PC-3 (cell line): ENCODE results near the gene LMBR1. TPM values are rescaled to one million over a fixed set of nuclear protein-coding genes. Genes with fewer than 3 reads are reported as not detected.
"Not testable (repeated sequence)": the region's sequence is repeated elsewhere in the genome, so short reads cannot be mapped to it uniquely, and the experiment has no call there.

Experiments used
- ATAC-seq: fragments of 200-7000 bp; cut with Tn5 transposase; 2 replicates; pipeline ENCODE4 v1.9.1; 2020; ENCODE audit warnings: mild to moderate bottlenecking, moderate library complexity
- BruUV-seq: library from RNA; stranded (reverse); fragments of 400-500 nt; replicated peaks from 2 replicates; lab custom pipeline; 2021; lab: Mats Ljungman, UMichigan
- CTCF ChIA-PET: fragments of 300-600 bp; sonication (Branson Sonifier 250); formaldehyde crosslinking; loops from one replicate; lab custom pipeline; 2022; ENCODE audit warnings: antibody characterized with exemption; lab: Charles Lee
- POLR2A ChIA-PET: fragments of 300-600 bp; sonication (Branson Sonifier 250); formaldehyde crosslinking; loops from one replicate; lab custom pipeline; 2022; ENCODE audit warnings: antibody characterized with exemption; ENCODE audit not compliant: unreplicated experiment; lab: Charles Lee
- DNase-seq: peaks from one replicate; pipeline ENCODE4 v3.0.0-alpha.2; 2015
- H2AFZ ChIP-seq: fragments of 300-600 bp; sonication (generic); 2 replicates; pipeline ENCODE4 v1.6.0; 2016; ENCODE audit warnings: antibody characterized with exemption, low read length
- H3F3A ChIP-seq: fragments of 300-600 bp; sonication (generic); one replicate; pipeline ENCODE4 v1.6.0; 2017; ENCODE audit warnings: antibody characterized with exemption, low read length, control low read depth, mild to moderate bottlenecking; ENCODE audit not compliant: unreplicated experiment
- H3K27ac ChIP-seq: fragments of 300-600 bp; sonication (generic); 2 replicates; pipeline ENCODE4 v1.5.1; 2016; ENCODE audit warnings: mild to moderate bottlenecking, low read length
- H3K27me3 ChIP-seq: fragments of 300-600 bp; sonication (generic); 2 replicates; pipeline ENCODE4 v1.6.1; 2016; ENCODE audit warnings: low read length, mixed read lengths
- H3K36me3 ChIP-seq: fragments of 300-600 bp; sonication (generic); 2 replicates; pipeline ENCODE4 v1.6.1; 2016; ENCODE audit warnings: low read depth, mixed run types, low read length, mixed read lengths
- H3K4me1 ChIP-seq: fragments of 300-600 bp; sonication (generic); 2 replicates; pipeline ENCODE4 v1.5.1; 2016; ENCODE audit warnings: low read length; ENCODE audit not compliant: insufficient read depth
- H3K4me2 ChIP-seq: fragments of 300-600 bp; sonication (generic); 2 replicates; pipeline ENCODE4 v1.6.0; 2016; ENCODE audit warnings: low read length
- H3K4me3 ChIP-seq: fragments of 300-600 bp; sonication (generic); 2 replicates; pipeline ENCODE4 v1.5.1; 2016; ENCODE audit warnings: mild to moderate bottlenecking, low read length, mixed read lengths
- H3K79me2 ChIP-seq: fragments of 300-600 bp; sonication (generic); 2 replicates; pipeline ENCODE4 v1.6.1; 2017; ENCODE audit warnings: low read length, mixed read lengths
- H3K9ac ChIP-seq: fragments of 300-600 bp; sonication (generic); 2 replicates; pipeline ENCODE4 v1.6.0; 2016; ENCODE audit warnings: mild to moderate bottlenecking, low read length
- H3K9me2 ChIP-seq: fragments of 300-600 bp; sonication (generic); replicated peaks from 2 replicates; pipeline ENCODE4 v1.6.1; 2016; ENCODE audit warnings: mixed run types, low read length, mixed read lengths
- H3K9me3 ChIP-seq: fragments of 300-600 bp; sonication (generic); 2 replicates; pipeline ENCODE4 v1.6.1; 2016; ENCODE audit warnings: low read length, mixed read lengths
- H4K20me1 ChIP-seq: fragments of 300-600 bp; sonication (generic); 2 replicates; pipeline ENCODE4 v1.6.1; 2016; ENCODE audit warnings: low read length, mixed read lengths
- EZH2 ChIP-seq: fragments of 300-600 bp; sonication (generic); IDR thresholded peaks from one replicate; pipeline ENCODE4 v1.6.1; 2017; ENCODE audit warnings: antibody characterized with exemption, mild to moderate bottlenecking, low read length; ENCODE audit not compliant: unreplicated experiment
- EZH2phosphoT487 ChIP-seq: fragments of 300-600 bp; sonication (generic); IDR thresholded peaks from 2 replicates; pipeline ENCODE4 v1.6.1; 2018; ENCODE audit warnings: mild to moderate bottlenecking, antibody characterized with exemption, low read length, borderline replicate concordance
- intact Hi-C: fragments of 100-400 bp; cut with micrococcal nuclease; formaldehyde crosslinking; loops from 2 replicates; pipeline ENCODE4 v1.9.0; 2023
- total RNA-seq: library from RNA; depleted of rRNA; stranded (reverse); fragments of >200 nt; gene quantifications from 2 replicates; pipeline ENCODE4 v1.2.3, GENCODE V29; 2014
- TF ChIP-seq, protein P1 (sequence below): fragments of 300-600 bp; sonication (generic); conservative IDR thresholded peaks from 2 replicates; pipeline ENCODE4 v1.5.1; 2017; ENCODE audit warnings: antibody characterized with exemption, low read depth, mild to moderate bottlenecking, low read length

The LMBR1 gene
- total RNA-seq, 1 experiment from 2014 or later = 61.7 TPM

DNA sequence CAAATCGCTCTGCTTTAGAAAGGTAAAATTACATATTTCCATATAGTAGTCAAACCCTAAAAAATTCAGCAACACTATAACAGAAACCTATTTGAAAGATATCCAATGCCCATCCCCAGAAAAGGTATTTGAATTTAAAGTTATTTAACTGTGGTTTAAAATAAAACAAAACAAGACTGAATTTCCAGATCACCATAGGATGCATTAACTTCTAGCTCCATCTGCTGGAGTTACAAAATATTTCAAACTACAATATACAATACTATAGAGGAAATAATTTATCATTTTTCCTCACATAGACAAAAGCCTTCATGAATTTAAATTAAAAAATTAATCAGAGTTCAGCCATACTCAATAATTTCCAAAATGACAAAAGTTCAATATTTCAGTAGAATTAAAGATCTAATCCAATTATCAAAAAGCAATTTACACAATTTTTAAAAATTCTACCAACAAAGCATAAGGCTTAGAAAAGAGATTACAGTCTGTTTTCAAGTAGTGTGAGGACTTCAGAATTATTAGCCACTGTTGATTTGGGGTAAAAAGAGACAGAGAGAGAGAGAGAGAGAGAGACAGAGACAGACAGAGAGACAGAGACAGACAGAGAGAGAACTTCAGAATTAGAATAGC lies 75.9 kb downstream of the LMBR1 start:
- ATAC-seq = peak; percentile 64
- H3K4me2 ChIP-seq = no peak overlapping the region
- H3K9me3 ChIP-seq = no peaks in the 10 kb centered on the region
- no peaks in the 10 kb centered on the region for H4K20me1 ChIP-seq
- no peaks in the 10 kb centered on the region for H3K27me3 ChIP-seq
- ChIA-PET POLR2A (no interaction called here), CTCF (no interaction called here)
- no peak overlapping the region for H3K4me3 ChIP-seq
- H3K4me1 ChIP-seq = no peaks in the 10 kb centered on the region
- H3K9me2 ChIP-seq = no peaks in the 10 kb centered on the region
- H2AFZ ChIP-seq = no peak overlapping the region
- no peak for TF ChIP-seq EZH2
- TF ChIP-seq, protein P1, sequence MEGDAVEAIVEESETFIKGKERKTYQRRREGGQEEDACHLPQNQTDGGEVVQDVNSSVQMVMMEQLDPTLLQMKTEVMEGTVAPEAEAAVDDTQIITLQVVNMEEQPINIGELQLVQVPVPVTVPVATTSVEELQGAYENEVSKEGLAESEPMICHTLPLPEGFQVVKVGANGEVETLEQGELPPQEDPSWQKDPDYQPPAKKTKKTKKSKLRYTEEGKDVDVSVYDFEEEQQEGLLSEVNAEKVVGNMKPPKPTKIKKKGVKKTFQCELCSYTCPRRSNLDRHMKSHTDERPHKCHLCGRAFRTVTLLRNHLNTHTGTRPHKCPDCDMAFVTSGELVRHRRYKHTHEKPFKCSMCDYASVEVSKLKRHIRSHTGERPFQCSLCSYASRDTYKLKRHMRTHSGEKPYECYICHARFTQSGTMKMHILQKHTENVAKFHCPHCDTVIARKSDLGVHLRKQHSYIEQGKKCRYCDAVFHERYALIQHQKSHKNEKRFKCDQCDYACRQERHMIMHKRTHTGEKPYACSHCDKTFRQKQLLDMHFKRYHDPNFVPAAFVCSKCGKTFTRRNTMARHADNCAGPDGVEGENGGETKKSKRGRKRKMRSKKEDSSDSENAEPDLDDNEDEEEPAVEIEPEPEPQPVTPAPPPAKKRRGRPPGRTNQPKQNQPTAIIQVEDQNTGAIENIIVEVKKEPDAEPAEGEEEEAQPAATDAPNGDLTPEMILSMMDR = peak; percentile 68
- TF ChIP-seq EZH2phosphoT487 = no peak
- H3K9ac ChIP-seq = no peak overlapping the region
- BruUV-seq = no TSS peak
- no peaks in the 10 kb centered on the region for H3F3A ChIP-seq
- intact Hi-C loops = loop anchor here (1.0 to 10.0 kb wide), 4 partner anchors 39 to 1020 kb away; no protein-coding TSS in a partner anchor
- DNase-seq = peak; percentile 57
- H3K79me2 ChIP-seq = no peaks in the 10 kb centered on the region
- no peak overlapping the region for H3K27ac ChIP-seq
- no peaks in the 10 kb centered on the region for H3K36me3 ChIP-seq

DNA sequence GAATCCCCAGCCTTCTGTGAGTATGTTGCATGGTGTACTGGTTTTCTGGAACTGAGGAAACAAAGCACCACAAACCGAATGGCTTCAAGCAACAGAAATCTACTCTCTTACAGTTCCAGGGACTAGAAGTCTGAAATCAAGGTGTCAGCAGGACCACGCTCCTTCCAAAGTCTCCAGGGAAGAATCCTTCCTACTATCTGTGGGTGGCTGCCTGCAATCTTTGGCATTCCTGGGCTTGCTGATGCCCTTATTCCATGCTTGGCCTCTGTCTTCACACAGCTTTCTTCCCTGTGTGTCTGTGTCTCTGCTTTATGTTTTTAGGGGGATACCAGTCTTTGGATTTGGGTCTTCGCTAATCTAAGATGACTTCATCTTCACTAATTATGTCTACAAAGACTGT lies 81.3 kb downstream of the LMBR1 start:
- DNase-seq = no peak
- Histone ChIP-seq H3K4me2 (no peak overlapping the region), H3K27ac (no peak overlapping the region), H3K9me2 (no peaks in the 10 kb centered on the region), H4K20me1 (no peaks in the 10 kb centered on the region), H3K4me3 (no peak overlapping the region), H2AFZ (no peak overlapping the region), H3K79me2 (no peaks in the 10 kb centered on the region), H3K4me1 (no peaks in the 10 kb centered on the region), H3K9me3 (no peaks in the 10 kb centered on the region), H3K9ac (no peak overlapping the region), H3F3A (no peaks in the 10 kb centered on the region), H3K36me3 (no peaks in the 10 kb centered on the region; the same call in 1 of the 2 replicates), H3K27me3 (no peaks in the 10 kb centered on the region)
- no peak for ATAC-seq
- ChIA-PET POLR2A (no interaction called here), CTCF (no interaction called here)
- BruUV-seq = no TSS peak
- TF ChIP-seq, protein P1 = no peak
- TF ChIP-seq EZH2 (no peak), EZH2phosphoT487 (no peak)
- intact Hi-C loops = loop anchor here (10.0 kb wide), 1 partner anchor 337 kb away; no protein-coding TSS in a partner anchor

DNA sequence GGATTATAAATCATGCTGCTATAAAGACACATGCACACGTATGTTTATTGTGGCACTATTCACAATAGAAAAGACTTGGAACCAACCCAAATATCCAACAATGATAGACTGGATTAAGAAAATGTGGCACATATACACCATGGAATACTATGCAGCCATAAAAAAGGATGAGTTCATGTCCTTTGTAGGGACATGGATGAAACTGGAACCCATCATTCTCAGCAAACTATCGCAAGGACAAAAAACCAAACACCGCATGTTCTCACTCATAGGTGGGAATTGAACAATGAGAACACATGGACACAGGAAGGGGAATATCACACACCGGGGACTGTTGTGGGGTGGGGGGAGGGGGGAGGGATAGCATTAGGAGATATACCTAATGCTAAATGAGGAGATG lies 89.3 kb downstream of the LMBR1 start:
- CTCF ChIA-PET, H3K9me3 ChIP-seq, BruUV-seq, H3K4me3 ChIP-seq, intact Hi-C loops, ATAC-seq, H2AFZ ChIP-seq, H3K27me3 ChIP-seq, H3K9me2 ChIP-seq, DNase-seq, H4K20me1 ChIP-seq, H3K27ac ChIP-seq, H3K4me1 ChIP-seq, H3F3A ChIP-seq, H3K36me3 ChIP-seq, H3K9ac ChIP-seq, H3K79me2 ChIP-seq, H3K4me2 ChIP-seq, POLR2A ChIA-PET: not testable (repeated sequence)
